Activated gamma-delta T cell (primary cell): Measurements from ENCODE around the gene NDST4.

Experiments
- DNase-seq: peaks from one replicate; lab custom pipeline; 2025; lab: John Stamatoyannopoulos, UW
- total RNA-seq, 2 donors: gene quantifications; one replicate each; lab custom pipeline; 2026; lab: John Stamatoyannopoulos, UW

The NDST4 gene
- total RNA-seq: 0 reads per million in 2 donors

DNA sequence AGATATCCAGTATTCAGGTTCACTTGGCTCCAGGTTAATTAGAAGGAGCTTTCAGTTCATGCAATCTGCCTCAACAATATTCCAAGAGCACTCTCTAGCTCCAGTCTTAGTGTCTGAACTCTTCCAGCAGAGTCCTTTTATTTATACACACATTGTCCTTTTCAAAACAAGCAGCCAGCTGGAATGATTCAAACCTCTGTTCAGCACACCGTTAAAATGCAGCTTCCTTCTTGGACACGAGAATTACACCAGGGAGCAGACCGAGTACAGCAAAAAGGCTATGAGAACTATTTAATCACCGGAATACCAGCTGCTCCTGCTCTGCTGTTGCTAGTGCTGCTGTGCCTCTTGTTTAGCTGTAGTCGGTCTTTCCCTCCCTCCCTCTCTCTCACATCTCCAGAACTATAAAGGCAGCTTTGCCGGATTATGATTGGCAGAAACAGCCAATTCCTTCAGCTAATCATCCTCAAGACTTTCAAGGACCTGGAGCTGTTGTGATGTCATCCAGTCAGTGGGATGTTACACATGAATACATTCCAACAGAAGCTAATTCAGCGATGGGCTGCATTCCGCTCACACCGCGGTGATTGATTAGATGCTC, at the start of gene NDST4:
NDST4 (minus strand) TSS at position 115 of the 601 bp plus-strand sequence. CDS start 36,584 bp downstream, outside the sequence.
- DNase-seq: no peak

DNA sequence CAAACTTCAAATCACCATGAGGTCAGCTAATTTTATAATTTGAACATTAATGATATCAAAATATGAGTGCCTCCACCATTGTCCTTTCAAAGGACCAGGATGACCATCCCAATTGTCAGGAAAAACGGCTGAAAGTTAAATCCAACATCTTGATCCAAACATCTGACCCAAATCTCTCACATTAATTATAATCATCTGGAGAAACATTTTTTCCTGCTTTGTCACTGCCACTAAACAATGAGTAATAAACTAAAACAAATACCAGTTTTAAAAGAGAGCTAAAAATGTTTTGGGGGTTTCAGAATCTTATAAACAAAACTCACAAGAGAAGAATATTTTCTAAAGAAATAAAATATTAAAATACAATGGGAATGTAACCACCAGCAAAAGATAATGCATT, 45.7 kb upstream of the NDST4 start:
- DNase-seq: no peak

GRCh38 chr4:115158296-115158695, 44.9 kb upstream of the NDST4 start:
- no peak for DNase-seq

GRCh38 chr4:115154826-115155225, 41.4 kb upstream of the NDST4 start:
- no peak for DNase-seq

GRCh38 chr4:115152965-115153364, 39.5 kb upstream of the NDST4 start:
- DNase-seq: no peak

- no peak for DNase-seq
Measured at GRCh38 chr4:115152081-115152480, 38.7 kb upstream of the NDST4 start.

DNA sequence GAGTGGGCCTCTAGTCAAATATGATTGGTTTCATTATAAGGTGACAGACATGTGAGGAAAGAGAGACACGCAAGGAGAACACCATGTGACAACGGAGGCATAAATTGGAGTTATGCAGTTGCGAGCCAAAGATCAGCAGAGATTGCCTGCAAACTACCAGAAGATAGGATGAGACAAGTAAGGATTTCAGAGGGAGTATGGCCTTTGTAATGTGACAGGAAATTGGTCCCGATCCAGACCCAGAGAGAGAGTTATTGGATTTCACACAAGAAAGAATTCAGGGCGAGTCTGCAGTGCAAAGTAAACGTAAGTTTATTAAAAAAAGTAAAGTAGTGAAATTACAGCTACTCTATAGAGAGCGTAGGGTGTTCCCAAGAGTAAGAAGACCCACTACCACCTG, 35.7 kb upstream of the NDST4 start:
- DNase-seq: no peak

DNA sequence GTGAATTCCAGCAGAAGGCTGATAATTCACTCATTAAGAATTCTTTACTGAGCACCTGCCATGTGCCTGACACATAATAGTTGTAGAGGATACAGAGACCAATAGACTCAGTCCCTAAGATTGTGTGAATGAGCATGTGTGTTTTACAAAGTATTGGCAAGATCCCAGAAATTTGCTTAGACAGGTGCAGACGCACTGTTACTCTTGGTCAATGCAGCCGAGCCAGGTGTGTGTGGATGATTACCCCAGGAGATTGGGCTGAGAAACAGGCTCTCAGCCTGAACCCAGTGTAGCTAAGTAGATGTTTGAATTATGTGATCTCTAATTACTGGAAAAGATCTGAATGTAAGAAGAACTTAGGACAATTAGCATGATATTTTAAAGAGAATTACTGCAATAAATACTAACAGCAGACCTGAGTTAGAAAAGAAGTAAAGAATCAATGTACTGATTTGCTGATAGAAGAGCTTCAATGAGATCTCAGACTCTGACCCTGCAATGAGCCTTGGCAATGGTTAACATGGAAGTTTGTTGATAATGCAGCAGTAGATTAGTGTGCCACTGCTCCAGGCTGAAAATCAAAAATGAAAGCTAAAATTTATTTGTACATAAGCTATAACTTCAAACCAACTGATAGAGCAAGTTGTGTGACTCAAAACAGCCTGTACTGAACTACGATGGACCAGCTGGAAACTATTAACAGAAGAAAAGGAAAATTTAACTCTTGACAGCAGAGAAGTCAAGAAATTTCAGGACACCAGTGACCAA, 32.2 kb upstream of the NDST4 start:
- no peak for DNase-seq

DNA sequence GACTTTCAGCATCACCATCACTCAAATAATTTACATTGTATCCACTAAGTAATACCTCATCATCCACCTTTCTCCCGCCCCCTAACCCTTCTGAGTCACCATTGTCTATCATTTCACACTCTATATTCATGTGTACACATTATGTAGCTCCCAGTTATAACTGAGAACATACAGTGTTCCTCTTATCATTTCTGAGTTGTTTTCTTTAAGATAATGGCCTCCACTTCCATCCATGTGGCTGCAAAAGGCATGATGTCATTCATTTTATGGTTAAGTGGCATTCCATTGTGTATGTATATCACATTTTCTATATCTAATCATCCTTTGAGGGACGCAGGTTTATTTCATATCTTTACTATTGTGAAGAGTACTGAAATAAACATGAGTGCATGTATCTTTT, 14.6 kb upstream of the NDST4 start:
- DNase-seq: no peak

GRCh38 chr4:115126491-115126890, 13.1 kb upstream of the NDST4 start:
- no peak for DNase-seq

DNA sequence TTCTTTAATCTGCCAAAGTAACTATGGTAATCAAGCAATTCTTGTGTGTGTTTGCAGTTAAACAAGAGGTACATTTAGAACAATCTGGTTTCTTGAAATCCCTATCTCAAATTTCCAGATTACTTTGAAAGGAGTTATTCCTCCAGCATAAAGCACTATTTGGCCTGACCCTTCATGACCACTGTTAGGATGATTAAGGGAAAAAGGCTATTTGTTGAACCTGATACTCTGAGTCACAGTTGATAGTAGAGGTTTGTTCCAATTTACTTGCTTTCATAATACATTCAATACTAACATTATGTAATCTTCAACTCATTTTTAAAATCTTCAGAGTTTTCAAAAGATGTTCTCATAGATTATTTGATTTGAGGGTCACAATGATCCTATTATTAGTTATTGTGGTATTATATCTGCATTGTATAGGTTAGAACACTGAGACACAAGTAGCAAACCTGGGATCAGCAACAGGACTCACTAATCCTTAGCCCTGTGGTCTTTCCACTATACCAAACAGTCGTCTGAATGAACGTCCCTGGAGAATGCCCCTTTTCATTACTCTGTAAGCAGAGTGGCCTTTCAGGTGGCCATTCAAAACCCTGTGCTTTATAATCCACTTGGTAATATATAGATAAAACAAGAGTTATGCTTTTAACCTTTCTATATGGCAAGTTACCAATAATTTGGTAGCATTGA, 8.1 kb upstream of the NDST4 start:
- no peak for DNase-seq

DNA sequence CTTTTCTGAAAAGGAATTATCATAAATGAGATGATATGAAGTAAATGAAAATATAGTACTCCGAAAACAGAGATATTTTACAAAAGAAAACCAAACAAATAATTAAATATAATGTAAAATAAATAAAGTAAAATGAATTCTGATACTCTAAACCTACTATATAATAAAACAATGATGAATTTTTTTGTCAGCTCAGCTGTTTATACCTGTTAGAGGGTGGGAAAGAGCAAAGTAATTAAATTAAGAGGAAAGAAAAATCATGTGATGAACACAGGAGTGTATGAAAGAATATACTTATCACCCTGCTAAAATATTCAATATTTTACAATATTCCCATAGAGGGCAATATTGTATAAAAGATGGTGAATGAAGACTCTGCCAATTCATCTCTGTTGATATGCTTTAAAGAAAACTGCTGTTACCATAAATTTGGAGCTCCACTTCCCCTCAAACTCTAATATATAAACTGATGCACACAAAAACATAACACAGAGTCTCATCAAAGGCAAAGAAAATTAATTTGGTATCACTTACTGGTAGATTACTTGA, 6.5 kb upstream of the NDST4 start:
- DNase-seq: no peak

DNA sequence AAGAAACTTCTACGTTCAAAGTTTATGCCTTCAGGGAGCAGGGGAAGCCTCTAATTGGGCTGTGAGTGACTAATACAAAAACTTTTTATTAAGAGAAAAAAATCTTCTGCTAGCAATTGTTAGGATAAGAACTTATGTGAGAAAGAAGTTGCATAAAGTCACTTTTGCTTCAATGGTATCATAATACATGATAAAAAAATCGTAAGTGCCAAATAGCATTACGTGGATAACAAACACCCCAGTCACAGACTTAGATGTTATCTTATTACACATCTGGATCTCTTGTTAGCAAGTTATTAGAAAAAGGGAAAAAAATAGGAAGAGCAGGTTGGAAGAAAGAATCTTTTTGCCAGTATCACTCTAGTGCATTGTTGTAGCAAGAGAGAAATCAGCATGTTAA, 4.2 kb upstream of the NDST4 start:
- DNase-seq: no peak

- no peak for DNase-seq
Measured at GRCh38 chr4:115110191-115111181, 2.9 kb downstream of the NDST4 start.

DNA sequence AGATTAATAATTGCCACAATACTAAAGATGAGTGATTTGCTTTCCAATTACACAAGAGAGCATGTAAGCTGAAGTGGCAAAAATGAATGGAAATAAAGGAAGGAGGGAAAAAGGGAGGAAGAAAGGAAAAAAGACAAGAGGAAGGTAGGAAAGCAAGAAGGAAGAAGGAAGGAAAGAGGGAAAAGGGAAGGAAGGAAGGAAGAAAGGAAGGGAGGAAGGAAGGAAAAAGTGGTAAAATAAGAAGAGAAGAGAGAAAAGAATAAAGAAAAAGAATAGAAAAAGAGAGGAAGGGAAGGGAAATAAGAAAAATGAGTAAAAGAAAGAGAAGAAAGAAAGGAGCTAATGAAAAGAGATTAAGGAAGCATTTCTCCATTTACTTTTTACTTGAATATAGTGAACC, 4.6 kb downstream of the NDST4 start:
- DNase-seq: no peak

GRCh38 chr4:115107411-115107810, 6.0 kb downstream of the NDST4 start:
- no peak for DNase-seq

- DNase-seq: no peak
Measured at GRCh38 chr4:115101675-115102074, 11.7 kb downstream of the NDST4 start.

DNA sequence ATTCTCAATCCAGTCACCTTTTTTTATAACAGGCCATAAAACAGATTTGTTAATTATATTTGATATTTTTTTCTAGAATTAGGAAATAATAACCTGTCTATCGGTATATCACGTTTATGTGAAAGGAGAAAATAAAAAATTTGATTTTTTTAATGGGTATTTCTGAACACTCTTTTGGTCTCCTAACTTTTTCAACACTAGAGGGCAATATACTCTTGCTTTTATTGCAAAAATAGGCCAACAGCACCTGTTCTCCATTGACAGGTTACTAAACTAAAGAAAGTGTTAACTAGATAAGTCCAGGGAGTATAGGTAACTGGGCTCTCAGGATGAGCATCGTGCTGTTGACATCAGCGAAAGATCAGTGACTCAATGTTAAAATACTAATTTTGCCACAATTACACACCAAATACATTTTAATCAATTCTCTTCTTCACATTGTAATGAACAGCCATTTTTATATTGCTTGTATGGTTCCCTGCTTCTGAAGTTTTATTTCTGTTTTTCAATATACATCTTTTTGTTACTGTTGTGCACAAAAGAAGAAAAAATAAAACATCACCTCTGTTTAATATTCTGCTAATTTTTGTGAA, 22.8 kb downstream of the NDST4 start:
- DNase-seq: no peak

GRCh38 chr4:115082633-115083032, 30.8 kb downstream of the NDST4 start:
- DNase-seq: no peak

DNA sequence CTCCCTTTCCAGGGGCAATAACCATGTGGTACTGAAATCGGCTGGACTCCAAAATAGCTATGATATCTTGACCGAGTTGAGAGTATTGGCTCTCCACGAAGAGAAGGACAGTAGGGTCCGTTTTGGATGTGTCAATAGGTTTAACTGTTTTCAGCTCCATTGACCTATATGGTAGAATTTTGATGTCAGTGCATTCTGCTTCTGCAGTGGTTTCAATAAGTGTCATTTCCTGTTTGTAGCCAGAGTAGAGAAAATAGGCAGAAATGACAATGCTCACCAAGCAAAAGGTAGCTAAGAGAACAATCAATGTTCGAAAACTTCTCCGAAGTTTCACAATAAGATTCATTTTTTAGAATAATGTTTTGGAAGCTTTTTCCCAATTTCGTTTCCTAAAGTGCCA, 36.7 kb downstream of the NDST4 start:
- no peak for DNase-seq

- no peak for DNase-seq
Measured at GRCh38 chr4:115058533-115058932, 54.9 kb downstream of the NDST4 start.
